AG09309 (cell line): ENCODE results near the gene MMP13.
"Not testable (repeated sequence)": the region's sequence is repeated elsewhere in the genome, so short reads cannot be mapped to it uniquely, and the experiment has no call there.

Experiments
- DNase-seq: peaks from one replicate; pipeline ENCODE4 v3.0.0-alpha.2; 2010; ENCODE audit warnings: low read depth
- H3K4me3 ChIP-seq: 2 replicates; pipeline ENCODE4 v1.5.1; 2011; ENCODE audit warnings: mild to moderate bottlenecking, low read depth, low read length, moderate library complexity; ENCODE audit not compliant: control insufficient read depth
- TF ChIP-seq, protein P1 (sequence below): IDR thresholded peaks from 2 replicates; pipeline ENCODE4 v1.5.1; 2011; ENCODE audit warnings: mild to moderate bottlenecking, low read depth, low read length, inconsistent platforms; ENCODE audit not compliant: insufficient read depth, control insufficient read depth; ENCODE audit errors: missing control alignments

The MMP13 gene

DNA sequence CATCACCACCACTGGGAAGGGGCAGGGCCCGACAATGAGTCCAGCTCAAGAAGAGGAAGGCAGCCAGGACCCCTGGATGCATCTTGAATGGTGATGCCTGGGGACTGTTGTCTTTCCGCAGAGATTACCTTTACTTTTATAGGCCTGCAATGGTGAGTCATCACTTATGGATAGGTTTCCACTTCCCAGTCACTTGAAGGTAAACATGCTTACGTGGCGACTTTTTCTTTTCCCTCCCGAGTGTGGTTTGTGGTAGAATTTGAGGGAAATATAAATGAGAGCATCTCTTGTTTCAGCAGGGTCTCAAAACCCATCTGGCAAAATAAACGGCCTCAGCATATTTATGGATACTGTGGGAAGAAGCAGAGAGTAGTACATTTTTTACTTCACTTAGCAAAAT lies at the start of gene MMP13:
Gene MMP13 (minus strand): TSS at position 109 of the 400 bp plus-strand sequence. CDS start 27 bp downstream, at position 82.
- TF ChIP-seq, protein P1, sequence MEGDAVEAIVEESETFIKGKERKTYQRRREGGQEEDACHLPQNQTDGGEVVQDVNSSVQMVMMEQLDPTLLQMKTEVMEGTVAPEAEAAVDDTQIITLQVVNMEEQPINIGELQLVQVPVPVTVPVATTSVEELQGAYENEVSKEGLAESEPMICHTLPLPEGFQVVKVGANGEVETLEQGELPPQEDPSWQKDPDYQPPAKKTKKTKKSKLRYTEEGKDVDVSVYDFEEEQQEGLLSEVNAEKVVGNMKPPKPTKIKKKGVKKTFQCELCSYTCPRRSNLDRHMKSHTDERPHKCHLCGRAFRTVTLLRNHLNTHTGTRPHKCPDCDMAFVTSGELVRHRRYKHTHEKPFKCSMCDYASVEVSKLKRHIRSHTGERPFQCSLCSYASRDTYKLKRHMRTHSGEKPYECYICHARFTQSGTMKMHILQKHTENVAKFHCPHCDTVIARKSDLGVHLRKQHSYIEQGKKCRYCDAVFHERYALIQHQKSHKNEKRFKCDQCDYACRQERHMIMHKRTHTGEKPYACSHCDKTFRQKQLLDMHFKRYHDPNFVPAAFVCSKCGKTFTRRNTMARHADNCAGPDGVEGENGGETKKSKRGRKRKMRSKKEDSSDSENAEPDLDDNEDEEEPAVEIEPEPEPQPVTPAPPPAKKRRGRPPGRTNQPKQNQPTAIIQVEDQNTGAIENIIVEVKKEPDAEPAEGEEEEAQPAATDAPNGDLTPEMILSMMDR: no peak

DNA sequence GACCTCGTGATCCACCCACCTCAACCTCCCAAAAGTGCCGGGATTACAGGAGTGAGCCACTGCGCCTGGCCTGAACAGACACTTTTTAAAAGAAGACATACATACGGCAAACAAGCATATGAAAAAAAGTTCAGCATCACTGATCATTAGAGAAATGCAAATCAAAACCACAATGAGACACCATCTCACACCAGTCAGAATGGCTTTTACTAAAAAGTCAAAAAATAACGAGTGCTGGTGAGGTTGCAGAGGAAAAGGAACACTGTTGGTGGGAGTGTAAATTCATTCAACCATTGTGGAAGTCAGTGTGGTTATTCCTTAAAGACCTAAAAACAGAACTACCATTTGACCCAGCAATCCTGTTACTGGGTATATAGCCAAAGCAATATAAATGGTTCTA lies 48.7 kb upstream of the MMP13 start:
- DNase-seq, H3K4me3 ChIP-seq: not testable (repeated sequence)

More for the DNA sequence above, at the start of gene MMP13:
- H3K4me3 ChIP-seq: no peak within 1 kb of the TSS
- DNase-seq: no peak

DNA sequence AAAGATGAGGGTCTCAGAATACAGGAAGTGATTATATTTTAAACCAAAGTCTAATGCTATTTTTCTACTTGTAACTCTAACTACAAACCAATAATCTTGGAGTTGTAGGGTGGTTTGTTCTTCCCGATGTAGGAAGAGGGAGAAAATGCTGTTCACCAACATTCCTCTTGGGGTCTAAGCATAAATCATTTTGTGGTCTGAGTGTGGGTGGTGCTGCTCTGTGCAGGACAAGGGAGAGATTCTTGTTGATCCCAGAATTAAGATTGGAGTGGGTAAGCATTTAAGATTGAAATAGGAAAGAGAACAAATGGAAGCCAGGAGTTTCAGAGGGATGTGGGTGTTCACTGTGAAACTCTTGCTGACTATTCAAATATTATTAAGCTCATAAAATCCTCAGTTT lies 38.6 kb upstream of the MMP13 start:
- no peak overlapping the region for H3K4me3 ChIP-seq
- TF ChIP-seq, protein P1: no peak
- DNase-seq: no peak

DNA sequence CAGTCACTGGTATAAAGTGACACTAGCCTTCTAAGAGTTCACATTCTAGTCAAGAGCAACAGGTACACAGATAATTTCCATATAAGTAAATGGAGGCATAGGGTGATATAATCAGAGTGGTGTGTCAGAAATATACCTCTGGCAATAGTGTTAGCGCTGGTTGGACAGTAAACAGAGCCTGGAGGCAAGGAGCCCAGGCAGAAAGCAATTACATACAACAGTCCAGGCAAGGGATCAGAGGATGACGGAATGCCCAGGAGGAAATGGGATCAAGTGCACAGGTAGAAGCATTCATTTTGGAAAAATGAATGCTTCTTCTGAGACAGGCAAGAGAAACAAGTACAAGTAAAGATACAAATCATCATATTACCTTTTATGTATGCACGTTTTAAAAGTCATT lies 36.2 kb upstream of the MMP13 start:
- no peak overlapping the region for H3K4me3 ChIP-seq
- TF ChIP-seq, protein P1: no peak
- DNase-seq: no peak

- no peak for DNase-seq
- no peak overlapping the region for H3K4me3 ChIP-seq
- TF ChIP-seq, protein P1: no peak
Observed at GRCh38 chr11:102990145-102990544, 34.6 kb upstream of the MMP13 start.

DNA sequence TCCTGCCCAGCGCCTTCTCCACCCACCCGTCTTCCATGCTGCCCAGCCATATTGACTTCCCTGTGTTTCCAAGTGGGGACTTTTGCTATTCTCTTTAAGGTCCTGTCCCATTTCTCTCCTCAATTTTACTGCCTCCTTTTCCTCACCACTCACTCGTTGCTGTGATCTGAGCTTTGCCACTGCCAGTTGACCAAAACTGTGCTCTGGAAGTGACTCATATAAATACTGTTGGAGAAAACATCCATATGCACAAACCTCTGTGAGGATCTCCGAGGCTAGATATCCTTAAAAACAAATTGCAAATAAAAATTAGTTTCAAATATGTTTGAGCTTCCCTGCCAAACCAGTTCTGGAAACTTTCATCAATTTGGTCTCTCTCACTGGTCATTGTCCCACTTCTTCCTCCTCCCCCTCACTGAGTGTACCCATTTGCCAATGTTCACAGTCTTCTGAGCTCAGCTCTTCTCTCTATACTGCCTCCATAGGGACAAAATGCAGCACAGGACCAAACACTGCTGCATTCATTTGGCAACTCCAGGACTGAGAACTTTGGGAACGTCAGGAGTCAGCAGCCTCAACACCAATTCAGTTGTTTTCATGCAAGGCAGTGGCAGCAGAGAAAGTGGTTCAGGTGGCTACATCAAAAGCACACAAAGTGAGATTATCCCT lies 34.0 kb upstream of the MMP13 start:
- H3K4me3 ChIP-seq: no peak overlapping the region
- no peak for DNase-seq
- TF ChIP-seq, protein P1: no peak

GRCh38 chr11:102986815-102987214 lies 31.3 kb upstream of the MMP13 start:
- no peak for DNase-seq
- TF ChIP-seq, protein P1: no peak
- no peak overlapping the region for H3K4me3 ChIP-seq
